HEK293 (cell line): Measurements from ENCODE around the gene XPNPEP1.

Experiments used
- CTCF ChIP-seq: fragments of 450-650 bp; formaldehyde crosslinking; IDR thresholded peaks from 2 replicates; pipeline ENCODE4 v1.5.1; 2016; ENCODE audit warnings: missing biosample characterization, missing genetic modification characterization
- ZBTB20 ChIP-seq: fragments of 450-650 bp; formaldehyde crosslinking; IDR thresholded peaks from 2 replicates; pipeline ENCODE4 v1.5.1; 2016; ENCODE audit warnings: missing biosample characterization, missing genetic modification characterization
- ZSCAN30 ChIP-seq: fragments of 450-650 bp; IDR thresholded peaks from 2 replicates; pipeline ENCODE4 v1.5.1; 2018; ENCODE audit warnings: missing biosample characterization, mild to moderate bottlenecking, missing genetic modification characterization, moderate library complexity

GRCh38 chr10:109881769-109882057 lies 41.6 kb downstream of the XPNPEP1 start:
- TF ChIP-seq CTCF (tag by site-specific recombination) (no peak), ZBTB20 (tag by site-specific recombination) (no peak), ZSCAN30 (tag by site-specific recombination) (no peak)
